Mesenchymal stem cell (in vitro differentiated cells and primary cell): ENCODE data around the gene DIAPH2.

ENCODE experiments used
- DNase-seq: peaks from one replicate; pipeline ENCODE4 v3.0.0-alpha.2; 2013
- H2AFZ ChIP-seq: one replicate; pipeline ENCODE4 v1.6.1; 2013; ENCODE audit warnings: low read depth, mild to moderate bottlenecking, control low read depth, inconsistent platforms, low read length, moderate library complexity
- H2AK5ac ChIP-seq: 2 replicates; pipeline ENCODE4 v1.6.1; 2013; ENCODE audit warnings: low read length, moderate library complexity, mild to moderate bottlenecking, inconsistent platforms; ENCODE audit not compliant: severe bottlenecking
- H2BK120ac ChIP-seq: one replicate; pipeline ENCODE4 v1.6.1; 2013; ENCODE audit warnings: low read depth, mild to moderate bottlenecking, inconsistent platforms, low read length, moderate library complexity
- H2BK12ac ChIP-seq, 2 experiments: one replicate each; pipeline ENCODE4 v1.6.1; 2013; ENCODE audit warnings: inconsistent platforms in 2 of 2, low read length in 2 of 2, mild to moderate bottlenecking in 2 of 2, moderate library complexity in 2 of 2, control low read depth in 1 of 2
- H2BK15ac ChIP-seq: one replicate; pipeline ENCODE4 v1.6.1; 2013; ENCODE audit warnings: mild to moderate bottlenecking, low read depth, inconsistent platforms; ENCODE audit not compliant: poor library complexity, severe bottlenecking
- H2BK5ac ChIP-seq: 2 replicates; pipeline ENCODE4 v1.6.1; 2013; ENCODE audit warnings: low read depth, mild to moderate bottlenecking, low read length, control low read depth, inconsistent platforms; ENCODE audit not compliant: poor library complexity, severe bottlenecking
- H3K14ac ChIP-seq, 2 experiments: one replicate each; pipeline ENCODE4 v1.6.1; 2013; ENCODE audit warnings: inconsistent platforms in 2 of 2, low read length in 2 of 2, control low read depth in 1 of 2, mild to moderate bottlenecking in 1 of 2, moderate library complexity in 1 of 2
- H3K18ac ChIP-seq, 2 experiments: one replicate each; pipeline ENCODE4 v1.6.1; 2013; ENCODE audit warnings: inconsistent platforms in 2 of 2, low read length in 2 of 2, control low read depth in 1 of 2, low read depth in 1 of 2, mild to moderate bottlenecking in 1 of 2
- H3K23ac ChIP-seq, 2 experiments: one replicate each; pipeline ENCODE4 v1.6.1; 2013; ENCODE audit warnings: inconsistent platforms in 2 of 2, low read length in 2 of 2, mild to moderate bottlenecking in 2 of 2, moderate library complexity in 2 of 2, control low read depth in 1 of 2
- H3K27ac ChIP-seq: 2 replicates; pipeline ENCODE4 v1.5.1; 2013; ENCODE audit warnings: mild to moderate bottlenecking, moderate library complexity, low read length, control low read depth, inconsistent platforms; ENCODE audit not compliant: poor library complexity, severe bottlenecking
- H3K27me3 ChIP-seq, 2 experiments: 2 replicates each; pipeline versions ENCODE4 v1.6.1 to v1.7.0; 2013; ENCODE audit warnings: low read length in 2 of 2, mild to moderate bottlenecking in 2 of 2, moderate library complexity in 2 of 2, control low read depth in 1 of 2, inconsistent platforms in 1 of 2; ENCODE audit not compliant: control insufficient read depth in 1 of 2, insufficient read depth in 1 of 2
- H3K36me3 ChIP-seq, 2 experiments: 2 replicates each; pipeline versions ENCODE4 v1.6.1 to v1.7.0; 2013; ENCODE audit warnings: low read length in 2 of 2, control low read depth in 1 of 2, inconsistent platforms in 1 of 2, low read depth in 1 of 2, mild to moderate bottlenecking in 1 of 2; ENCODE audit not compliant: insufficient read depth in 2 of 2, control insufficient read depth in 1 of 2
- H3K4ac ChIP-seq, 2 experiments: one replicate each; pipeline ENCODE4 v1.6.1; 2013; ENCODE audit warnings: inconsistent platforms in 2 of 2, low read length in 2 of 2, mild to moderate bottlenecking in 2 of 2, moderate library complexity in 2 of 2, control low read depth in 1 of 2, low read depth in 1 of 2
- H3K4me1 ChIP-seq: 2 replicates; pipeline ENCODE4 v1.6.1; 2013; ENCODE audit warnings: low read depth, low read length, control low read depth; ENCODE audit not compliant: control insufficient read depth, insufficient read depth
- H3K4me2 ChIP-seq: 2 replicates; pipeline ENCODE4 v1.6.1; 2013; ENCODE audit warnings: low read length, mild to moderate bottlenecking, inconsistent platforms; ENCODE audit not compliant: poor library complexity, severe bottlenecking
- H3K4me3 ChIP-seq, 2 experiments: 2 replicates each; pipeline versions ENCODE4 v1.5.1 to v1.7.0; 2013; ENCODE audit warnings: low read length in 2 of 2, mild to moderate bottlenecking in 2 of 2, control low read depth in 1 of 2, low read depth in 1 of 2; ENCODE audit not compliant: insufficient read depth in 1 of 2
- H3K79me1 ChIP-seq: replicated peaks from 2 replicates; pipeline ENCODE4 v1.6.1; 2013; ENCODE audit warnings: mild to moderate bottlenecking, control low read depth, low read length, inconsistent platforms; ENCODE audit not compliant: poor library complexity, severe bottlenecking
- H3K9ac ChIP-seq: 2 replicates; pipeline ENCODE4 v1.7.0; 2013; ENCODE audit warnings: mild to moderate bottlenecking, low read length, moderate library complexity
- H3K9me3 ChIP-seq: 2 replicates; pipeline ENCODE4 v1.7.0; 2013; ENCODE audit warnings: mild to moderate bottlenecking, low read length; ENCODE audit not compliant: control insufficient read depth
- H4K8ac ChIP-seq: one replicate; pipeline ENCODE4 v1.6.1; 2013; ENCODE audit warnings: inconsistent platforms, mild to moderate bottlenecking, low read length, moderate library complexity
- H4K91ac ChIP-seq: one replicate; pipeline ENCODE4 v1.6.1; 2013; ENCODE audit warnings: mild to moderate bottlenecking, low read length, inconsistent platforms
- WGBS: methylation state at CpG from one replicate; pipeline ENCODE4 v1.1.7; 2013; ENCODE audit warnings: mixed read lengths; 5-methylcytosine and 5-hydroxymethylcytosine counted together

Gene DIAPH2

DNA sequence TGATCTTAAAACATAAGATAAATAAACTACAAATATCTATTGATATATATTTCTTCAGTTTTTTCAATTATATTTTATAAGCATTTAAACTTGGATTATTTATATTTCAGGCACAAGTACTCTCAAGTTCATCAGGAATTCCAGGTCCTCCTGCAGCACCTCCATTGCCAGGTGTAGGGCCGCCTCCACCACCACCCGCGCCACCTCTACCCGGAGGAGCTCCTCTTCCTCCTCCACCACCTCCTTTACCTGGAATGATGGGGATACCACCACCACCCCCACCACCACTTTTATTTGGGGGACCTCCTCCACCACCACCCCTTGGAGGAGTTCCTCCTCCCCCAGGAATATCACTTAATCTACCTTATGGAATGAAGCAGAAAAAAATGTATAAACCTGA lies 273.1 kb downstream of the DIAPH2 start:
- Histone ChIP-seq H4K8ac (no peak overlapping the region), H2BK12ac (no peak overlapping the region), H3K4me2 (no peak overlapping the region), H2BK5ac (no peak overlapping the region), H3K36me3 (peaks cover 10 to 40% of the 10 kb centered on the region in 2 experiments), H3K4me3 (no peak overlapping the region), H2BK15ac (no peak overlapping the region), H3K27ac (no peak overlapping the region), H3K79me1 (no peaks in the 10 kb centered on the region), H3K27me3 (no peaks in the 10 kb centered on the region), H3K9ac (no peak overlapping the region), H3K4me1 (no peaks in the 10 kb centered on the region), H3K23ac (no peak overlapping the region), H4K91ac (no peak overlapping the region), H3K9me3 (peaks cover 19% of the 10 kb centered on the region), H3K14ac (no peak overlapping the region), H3K4ac (no peak overlapping the region), H3K18ac (no peak overlapping the region), H2BK120ac (no peak overlapping the region), H2AK5ac (no peak overlapping the region), H2AFZ (no peak overlapping the region)
- 100% methylated on average over 4 of the region's 4 CpGs for WGBS
- no peak for DNase-seq

GRCh38 chrX:96971812-96972211 lies 287.2 kb downstream of the DIAPH2 start:
- no peak overlapping the region for H4K91ac ChIP-seq
- no peak overlapping the region for H3K14ac ChIP-seq
- no peak overlapping the region for H3K4me2 ChIP-seq
- peaks cover 6% of the 10 kb centered on the region for H3K9me3 ChIP-seq
- DNase-seq, result no peak
- H3K27ac ChIP-seq, result no peak overlapping the region
- H2AK5ac ChIP-seq, result no peak overlapping the region
- H3K36me3 ChIP-seq, result peaks cover 0 to 8% of the 10 kb centered on the region in 2 experiments
- H2AFZ ChIP-seq, result no peak overlapping the region
- H2BK120ac ChIP-seq, result no peak overlapping the region
- no peak overlapping the region for H3K23ac ChIP-seq
- H2BK5ac ChIP-seq, result no peak overlapping the region
- H3K27me3 ChIP-seq, result no peaks in the 10 kb centered on the region
- H3K79me1 ChIP-seq, result no peaks in the 10 kb centered on the region
- no peak overlapping the region for H2BK15ac ChIP-seq
- H3K4me3 ChIP-seq, result no peak overlapping the region
- no peak overlapping the region for H4K8ac ChIP-seq
- H2BK12ac ChIP-seq, result no peak overlapping the region
- 52% methylated on average over 3 of the region's 4 CpGs for WGBS
- no peaks in the 10 kb centered on the region for H3K4me1 ChIP-seq
- H3K4ac ChIP-seq, result no peak overlapping the region
- H3K18ac ChIP-seq, result no peak overlapping the region
- H3K9ac ChIP-seq, result no peak overlapping the region

DNA sequence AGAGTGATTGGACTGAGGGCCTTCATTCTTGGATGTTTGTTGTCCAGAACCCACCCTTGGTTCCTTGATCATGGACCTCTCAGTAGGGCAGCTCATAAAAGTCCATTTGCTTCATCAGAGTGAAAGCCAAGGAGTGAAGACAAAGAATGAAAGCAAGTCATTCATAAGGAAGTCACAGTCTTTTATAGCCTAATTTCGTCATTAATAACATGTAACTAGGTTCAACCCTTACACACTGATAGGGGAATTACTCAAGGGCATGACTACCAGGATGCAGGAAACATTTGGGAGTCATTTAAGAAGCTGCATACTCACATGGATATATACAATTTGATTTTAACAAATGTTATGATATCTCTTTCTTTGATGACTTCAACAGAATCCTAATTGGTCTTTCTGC lies 294.3 kb downstream of the DIAPH2 start:
- no peak overlapping the region for H3K14ac ChIP-seq
- DNase-seq, result no peak
- no peak overlapping the region for H3K4me3 ChIP-seq
- no peak overlapping the region for H3K9ac ChIP-seq
- H3K27me3 ChIP-seq, result no peaks in the 10 kb centered on the region
- peaks cover 0 to 7% of the 10 kb centered on the region in 2 experiments for H3K36me3 ChIP-seq
- no peaks in the 10 kb centered on the region for H3K9me3 ChIP-seq
- H2AFZ ChIP-seq, result no peak overlapping the region
- H3K4me1 ChIP-seq, result no peaks in the 10 kb centered on the region
- no peak overlapping the region for H3K23ac ChIP-seq
- no CpG with 5 or more reads among the region's 1 CpG for WGBS
- no peak overlapping the region for H4K8ac ChIP-seq
- H2BK120ac ChIP-seq, result no peak overlapping the region
- no peak overlapping the region for H2AK5ac ChIP-seq
- H3K27ac ChIP-seq, result no peak overlapping the region
- H3K18ac ChIP-seq, result no peak overlapping the region
- no peak overlapping the region for H3K4ac ChIP-seq
- no peaks in the 10 kb centered on the region for H3K79me1 ChIP-seq
- H3K4me2 ChIP-seq, result no peak overlapping the region
- no peak overlapping the region for H2BK5ac ChIP-seq
- H2BK15ac ChIP-seq, result no peak overlapping the region
- H4K91ac ChIP-seq, result no peak overlapping the region
- no peak overlapping the region for H2BK12ac ChIP-seq

DNA sequence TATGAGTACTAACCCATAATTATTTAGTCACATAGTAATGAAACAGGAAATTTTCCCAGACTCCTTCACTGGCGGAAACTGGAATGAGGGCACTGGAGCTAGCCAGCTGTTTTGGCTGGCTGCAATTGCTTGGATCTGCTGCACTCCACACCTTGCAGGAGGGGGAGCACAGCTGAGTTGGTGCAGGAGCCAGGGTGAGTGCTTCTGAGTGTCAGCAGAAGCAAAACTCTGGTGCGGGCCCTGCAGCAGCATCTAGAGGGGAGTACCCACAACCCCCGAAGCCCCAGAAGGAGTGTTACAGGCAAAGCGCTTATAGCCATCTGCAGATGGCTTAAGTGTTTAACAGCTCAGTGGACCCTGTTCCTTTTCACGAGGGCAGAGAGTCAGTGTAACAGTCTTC lies 295.1 kb downstream of the DIAPH2 start:
- Histone ChIP-seq H3K4me3 (no peak overlapping the region), H3K18ac (no peak overlapping the region), H3K14ac (no peak overlapping the region), H2BK5ac (no peak overlapping the region), H2BK15ac (no peak overlapping the region), H4K8ac (no peak overlapping the region), H3K9me3 (no peaks in the 10 kb centered on the region), H2AK5ac (no peak overlapping the region), H2BK12ac (no peak overlapping the region), H3K4ac (no peak overlapping the region), H3K27me3 (no peaks in the 10 kb centered on the region), H2BK120ac (no peak overlapping the region), H3K27ac (no peak overlapping the region), H2AFZ (no peak overlapping the region), H3K4me1 (no peaks in the 10 kb centered on the region), H3K4me2 (no peak overlapping the region), H3K36me3 (peaks cover 0 to 7% of the 10 kb centered on the region in 2 experiments), H3K9ac (no peak overlapping the region), H3K79me1 (no peaks in the 10 kb centered on the region), H3K23ac (no peak overlapping the region), H4K91ac (no peak overlapping the region)
- no peak for DNase-seq
- 86% methylated on average over 5 of the region's 5 CpGs for WGBS
